Gastrocnemius medialis (tissue), 4 donors: Measurements from ENCODE around the gene PRKN.

ENCODE experiments used
- POLR2A ChIP-seq, 2 donors: fragments of 450-650 bp; IDR thresholded peaks; one replicate each; pipeline ENCODE4 v1.6.1; 2017; ENCODE audit warnings: antibody characterized with exemption in 2 of 2, mild to moderate bottlenecking in 2 of 2, moderate library complexity in 2 of 2
- TF ChIP-seq, protein P1 (sequence below), 5 experiments: fragments of 450-650 bp in 3 of 5; fragments of 200-600 bp in 2 of 5; sonication (generic) in 2 of 5; IDR thresholded peaks in 4 of 5; conservative IDR thresholded peaks in 1 of 5; 1 replicate in 4 of 5; 2 replicates in 1 of 5; pipeline ENCODE4 v1.5.1; 2016 to 2019; ENCODE audit warnings: antibody characterized with exemption in 5 of 5, mild to moderate bottlenecking in 3 of 5, moderate library complexity in 3 of 5

- no peak for TF ChIP-seq POLR2A (IDR thresholded peaks at IDR 0.05)
- TF ChIP-seq, protein P1, sequence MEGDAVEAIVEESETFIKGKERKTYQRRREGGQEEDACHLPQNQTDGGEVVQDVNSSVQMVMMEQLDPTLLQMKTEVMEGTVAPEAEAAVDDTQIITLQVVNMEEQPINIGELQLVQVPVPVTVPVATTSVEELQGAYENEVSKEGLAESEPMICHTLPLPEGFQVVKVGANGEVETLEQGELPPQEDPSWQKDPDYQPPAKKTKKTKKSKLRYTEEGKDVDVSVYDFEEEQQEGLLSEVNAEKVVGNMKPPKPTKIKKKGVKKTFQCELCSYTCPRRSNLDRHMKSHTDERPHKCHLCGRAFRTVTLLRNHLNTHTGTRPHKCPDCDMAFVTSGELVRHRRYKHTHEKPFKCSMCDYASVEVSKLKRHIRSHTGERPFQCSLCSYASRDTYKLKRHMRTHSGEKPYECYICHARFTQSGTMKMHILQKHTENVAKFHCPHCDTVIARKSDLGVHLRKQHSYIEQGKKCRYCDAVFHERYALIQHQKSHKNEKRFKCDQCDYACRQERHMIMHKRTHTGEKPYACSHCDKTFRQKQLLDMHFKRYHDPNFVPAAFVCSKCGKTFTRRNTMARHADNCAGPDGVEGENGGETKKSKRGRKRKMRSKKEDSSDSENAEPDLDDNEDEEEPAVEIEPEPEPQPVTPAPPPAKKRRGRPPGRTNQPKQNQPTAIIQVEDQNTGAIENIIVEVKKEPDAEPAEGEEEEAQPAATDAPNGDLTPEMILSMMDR (IDR thresholded peaks at IDR 0.05 in 4 of 5, conservative IDR thresholded peaks at IDR 0.05 in 1 of 5), result no peak
Observed at GRCh38 chr6:162203287-162203686, 524.3 kb downstream of the PRKN start.
